DMS153 treated with DMSO at 0.1 percent for 48 hours (cell line): Measurements from ENCODE around the gene RPL31.
A peak's percentile ranks its signal among the peaks of the same experiment; 100 is the strongest.

Experiments
- DNase-seq: peaks from one replicate; lab custom pipeline; 2025; ENCODE audit not compliant: unreplicated experiment; lab: John Stamatoyannopoulos, UW

Gene RPL31

GRCh38 chr2:101001691-101002561, at the start of gene RPL31:
TSS of gene RPL31 (plus strand) at chr2:101002289. CDS start at chr2:101002702, 413 bp downstream.
- peak; percentile 94 for DNase-seq

- no peak for DNase-seq
Observed at GRCh38 chr2:100952512-100952911, 49.6 kb upstream of the RPL31 start.

GRCh38 chr2:100953406-100954043, 48.6 kb upstream of the RPL31 start:
- no peak for DNase-seq

- DNase-seq, result no peak
Observed at GRCh38 chr2:100954044-100954420, 48.1 kb upstream of the RPL31 start.

GRCh38 chr2:100955226-100955625, 46.9 kb upstream of the RPL31 start:
- DNase-seq, result no peak

GRCh38 chr2:100956081-100956480, 46.0 kb upstream of the RPL31 start:
- DNase-seq, result no peak

- DNase-seq, result no peak
Observed at GRCh38 chr2:100957996-100958653, 44.0 kb upstream of the RPL31 start.

- no peak for DNase-seq
Observed at GRCh38 chr2:100959225-100959880, 42.7 kb upstream of the RPL31 start.

- no peak for DNase-seq
Observed at GRCh38 chr2:100960688-100961087, 41.4 kb upstream of the RPL31 start.

GRCh38 chr2:100962366-100963025, 39.6 kb upstream of the RPL31 start:
- DNase-seq, result no peak

- no peak for DNase-seq
Observed at GRCh38 chr2:100963026-100963375, 39.1 kb upstream of the RPL31 start.

GRCh38 chr2:100964222-100964621, 37.9 kb upstream of the RPL31 start:
- DNase-seq, result no peak

- DNase-seq, result no peak
Observed at GRCh38 chr2:100964681-100965169, 37.4 kb upstream of the RPL31 start.

- no peak for DNase-seq
Observed at GRCh38 chr2:100965596-100965995, 36.5 kb upstream of the RPL31 start.

- no peak for DNase-seq
Observed at GRCh38 chr2:100967716-100968115, 34.4 kb upstream of the RPL31 start.

- DNase-seq, result no peak
Observed at GRCh38 chr2:100968146-100969145, 33.6 kb upstream of the RPL31 start.

- no peak for DNase-seq
Observed at GRCh38 chr2:100969998-100970397, 32.1 kb upstream of the RPL31 start.

- DNase-seq, result no peak
Observed at GRCh38 chr2:100971221-100971620, 30.9 kb upstream of the RPL31 start.

- no peak for DNase-seq
Observed at GRCh38 chr2:100972452-100972851, 29.6 kb upstream of the RPL31 start.
